Astrocyte of the hippocampus (primary cell): ENCODE results near the gene MCC.
"Not testable (repeated sequence)": the region's sequence is repeated elsewhere in the genome, so short reads cannot be mapped to it uniquely, and the experiment has no call there.

ENCODE experiments used
- DNase-seq: peaks from one replicate; pipeline ENCODE4 v3.0.0; 2011; ENCODE audit warnings: low read depth, low spot score

The MCC gene

DNA sequence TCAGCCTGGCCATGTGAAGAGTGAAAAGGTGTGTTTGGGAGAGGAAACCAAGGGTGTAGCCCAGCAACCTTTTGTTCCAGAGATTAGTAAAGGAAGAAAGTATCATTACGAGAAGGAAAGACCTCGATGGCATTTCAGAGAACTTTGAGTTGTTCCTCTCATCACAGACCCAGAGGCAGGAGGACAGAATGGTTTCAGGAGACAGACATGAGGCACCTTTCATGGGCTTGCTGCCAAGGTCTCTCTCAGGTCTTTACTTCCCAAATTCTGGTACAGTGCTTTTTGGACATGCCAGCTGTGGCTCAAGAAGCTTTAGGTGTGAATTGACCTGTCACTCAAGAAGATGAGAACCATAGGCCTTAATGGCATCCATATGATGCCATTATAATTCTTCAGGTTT lies 2.8 kb upstream of the MCC start:
- DNase-seq: no peak

DNA sequence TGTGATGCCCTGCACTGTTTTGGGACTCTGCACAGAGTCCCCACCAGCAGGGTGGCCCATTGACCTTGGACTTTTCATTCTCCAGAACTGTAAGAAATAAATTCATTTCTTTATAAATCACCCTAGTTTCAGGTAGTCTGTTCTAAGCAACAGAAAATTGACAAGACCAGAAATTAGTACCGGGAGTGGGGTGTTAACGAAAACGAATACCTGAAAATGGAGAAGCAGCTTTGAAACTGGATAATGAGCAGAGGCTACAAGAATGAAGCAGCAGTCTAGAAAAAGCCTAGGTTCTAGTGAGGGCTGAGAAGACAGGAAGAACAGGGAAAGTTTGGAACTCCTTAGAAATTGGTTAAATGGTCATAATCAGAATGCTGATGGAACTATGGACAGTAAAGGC lies 2.1 kb upstream of the MCC start:
- no peak for DNase-seq

DNA sequence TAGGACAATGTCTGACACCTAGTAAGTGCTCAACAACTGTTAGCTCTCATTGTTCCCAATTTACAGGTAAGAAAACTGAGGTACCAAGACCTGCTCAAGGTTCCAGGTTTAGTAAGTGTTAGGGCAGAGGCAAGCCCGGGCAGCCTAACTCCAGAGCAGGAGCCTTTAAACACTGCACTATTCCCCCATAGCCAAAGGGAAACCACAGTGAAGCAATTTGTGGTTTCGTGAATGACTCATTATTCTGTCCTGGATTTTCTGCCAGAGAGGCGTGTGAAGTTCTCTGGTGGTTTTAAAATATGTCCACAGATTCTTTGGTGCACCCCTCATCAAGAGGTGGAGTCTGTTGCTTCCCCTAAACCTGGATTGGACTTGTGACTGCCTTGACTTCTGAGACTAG lies 1.0 kb upstream of the MCC start:
- peak; percentile 98 for DNase-seq

DNA sequence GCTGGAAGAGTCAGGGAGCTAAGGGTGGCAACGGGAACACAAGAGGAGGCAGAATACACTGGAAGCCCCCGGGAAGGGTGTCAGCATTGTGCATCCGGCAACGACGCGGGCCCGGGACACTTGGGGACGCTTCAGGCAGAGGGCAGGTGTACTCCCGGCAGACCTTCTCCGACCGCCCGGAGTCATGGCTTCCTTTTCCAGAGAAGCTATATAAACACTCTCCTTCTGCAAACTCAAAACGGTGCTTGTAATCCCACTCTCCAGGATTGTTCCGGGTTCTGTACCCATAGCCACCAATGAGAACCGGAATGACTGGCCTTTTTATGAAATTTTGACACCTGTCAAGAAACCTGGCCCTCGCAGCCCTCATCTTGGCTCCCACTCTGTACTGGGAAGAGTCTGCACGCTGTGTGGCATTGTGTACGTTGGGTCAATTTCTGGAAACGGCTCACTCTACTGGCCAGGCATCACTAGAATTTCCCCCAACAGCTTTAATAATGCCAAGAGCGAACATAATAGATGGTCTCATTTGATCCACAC lies 462 bp upstream of the MCC start:
- DNase-seq: no peak

DNA sequence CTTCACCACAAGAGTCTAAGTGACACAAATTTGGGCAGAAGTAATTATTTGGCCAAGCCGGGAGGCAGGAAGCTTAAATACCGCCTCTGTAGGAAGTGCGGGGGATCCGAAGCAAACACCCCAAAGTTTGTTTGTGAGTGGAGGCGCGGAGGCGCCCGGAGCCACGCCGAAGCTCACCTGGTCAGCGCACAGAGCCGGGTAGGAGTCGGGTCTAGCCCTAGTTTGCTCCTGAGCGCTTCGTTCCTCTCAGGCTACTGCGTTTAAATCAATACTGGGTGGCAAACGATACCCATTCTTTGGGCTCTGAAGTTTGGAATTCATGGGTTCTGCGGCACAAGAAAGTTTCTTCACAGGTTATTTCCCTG lies 855 bp downstream of the MCC start:
- peak; percentile 61 for DNase-seq

DNA sequence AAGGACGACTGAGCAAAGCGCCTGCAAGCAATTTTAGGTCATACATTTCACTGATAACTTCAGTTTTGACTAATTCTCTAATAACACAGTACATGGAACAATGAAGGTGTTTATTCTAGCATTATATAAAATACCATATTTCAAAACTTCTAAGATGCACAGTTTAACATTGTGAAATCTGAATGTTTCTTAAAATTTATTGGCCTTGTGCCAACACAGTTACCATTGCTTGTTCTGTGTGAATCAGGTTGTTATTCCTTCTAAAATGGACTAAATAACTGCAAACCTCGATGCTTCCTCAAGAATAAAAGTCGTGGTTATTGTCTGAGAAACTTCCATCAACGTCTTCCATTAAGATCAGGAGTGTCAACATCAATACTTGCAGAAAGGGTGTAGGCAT lies 8.0 kb downstream of the MCC start:
- no peak for DNase-seq

DNA sequence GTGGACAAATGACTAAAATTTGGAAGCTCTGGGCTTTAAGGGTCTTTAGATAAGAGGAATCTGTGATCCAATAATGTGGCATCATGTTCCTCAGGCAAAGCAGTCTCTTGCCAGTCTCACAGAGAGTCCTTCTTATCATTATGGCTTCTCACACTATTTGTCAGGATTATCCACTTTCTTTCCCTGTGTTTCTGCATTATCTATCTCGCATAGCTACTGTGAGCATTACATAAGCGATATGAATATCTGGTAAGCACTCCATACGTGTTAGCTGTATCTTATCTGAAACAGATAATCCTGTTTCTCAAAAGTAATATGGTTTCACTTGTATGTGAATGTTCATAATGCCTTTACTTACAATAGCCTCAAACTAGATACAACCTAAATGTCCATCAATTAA lies 9.6 kb downstream of the MCC start:
- DNase-seq: no peak

DNA sequence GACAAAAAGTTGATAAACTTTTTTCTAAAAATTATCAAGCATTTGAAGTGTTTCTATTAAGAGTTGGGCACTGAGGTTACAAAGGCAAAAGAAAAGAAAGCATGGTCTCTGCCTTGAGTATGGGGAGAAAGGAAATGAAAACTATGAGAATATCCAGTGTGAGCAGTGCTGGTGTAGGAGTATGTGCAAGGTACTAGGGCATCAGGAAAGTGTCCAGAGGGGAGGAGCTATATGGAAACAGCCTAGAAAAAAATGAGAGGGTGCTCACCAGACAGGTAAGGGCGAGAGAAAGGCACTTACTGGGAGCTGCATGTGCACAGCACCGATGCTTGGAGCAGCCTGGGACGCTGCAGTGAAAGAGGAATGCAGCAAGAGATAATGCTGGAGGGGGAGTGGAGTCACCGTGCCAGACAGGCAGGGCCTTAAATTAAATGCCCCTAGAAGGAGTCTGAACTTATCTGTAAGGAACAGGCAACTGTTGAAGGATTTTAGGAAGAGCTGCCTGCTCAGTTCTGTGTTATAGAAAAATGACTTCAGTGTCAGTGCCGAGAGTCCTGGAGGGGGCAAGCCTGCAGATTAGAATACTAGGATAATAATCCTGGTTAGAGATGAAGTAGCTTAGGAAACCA lies 14.0 kb downstream of the MCC start:
- DNase-seq: no peak

DNA sequence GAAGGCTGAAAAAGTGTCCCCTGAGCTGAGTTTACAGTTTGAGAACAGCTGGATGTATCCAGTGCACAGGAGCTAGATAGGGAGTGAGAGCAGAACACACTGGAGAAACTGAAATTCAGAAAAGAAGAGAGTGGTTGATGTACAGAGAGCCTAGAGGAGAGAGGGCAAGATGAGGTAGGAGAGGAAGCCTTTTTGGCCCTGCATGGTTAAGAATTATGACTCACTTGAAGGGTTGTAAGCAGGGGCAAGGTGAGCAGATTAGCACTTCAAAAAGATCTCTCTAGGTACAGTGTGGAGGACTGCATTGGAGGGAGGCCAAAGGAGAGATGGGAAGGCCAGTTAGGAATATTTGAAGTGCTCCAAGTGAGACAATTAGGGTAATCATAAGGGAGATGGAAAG lies 25.2 kb downstream of the MCC start:
- no peak for DNase-seq

DNA sequence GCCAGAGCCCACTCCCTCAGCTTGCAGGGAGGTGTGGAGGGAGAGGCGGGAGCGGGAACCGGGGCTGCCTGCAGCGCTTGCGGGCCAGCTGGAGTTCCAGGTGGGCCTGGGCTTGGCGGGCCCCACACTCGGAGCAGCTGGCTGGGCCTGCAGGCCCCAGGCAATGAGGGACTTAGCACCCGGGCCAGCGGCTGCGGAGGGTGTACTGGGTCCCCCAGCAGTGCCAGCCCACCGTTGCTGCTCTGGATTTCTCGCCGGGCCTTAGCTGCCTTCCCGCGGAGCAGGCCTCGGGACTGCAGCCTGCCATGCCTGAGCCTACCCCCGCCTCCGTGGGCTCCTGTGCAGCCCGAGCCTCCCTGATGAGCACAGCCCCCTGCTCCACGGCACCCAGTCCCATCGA lies 31.1 kb downstream of the MCC start:
- DNase-seq: not testable (repeated sequence)

DNA sequence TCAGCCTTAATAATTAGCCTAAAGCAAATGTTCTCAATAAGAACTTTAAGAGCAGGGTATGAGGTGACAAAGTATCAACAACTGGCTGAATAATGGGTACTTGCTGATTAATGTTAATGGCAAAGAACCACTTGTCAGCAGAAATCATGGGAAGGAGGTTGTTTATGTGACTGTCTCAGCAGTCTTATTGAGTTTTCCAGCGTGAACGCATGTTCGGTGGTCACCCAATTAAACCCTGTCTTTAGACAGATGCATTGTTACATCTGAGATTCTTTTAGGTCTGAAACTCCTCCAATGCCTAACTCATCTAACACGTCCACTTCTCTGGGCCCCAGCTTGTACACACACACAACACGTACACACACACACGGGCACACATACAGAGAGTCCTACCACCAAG lies 35.3 kb downstream of the MCC start:
- no peak for DNase-seq

DNA sequence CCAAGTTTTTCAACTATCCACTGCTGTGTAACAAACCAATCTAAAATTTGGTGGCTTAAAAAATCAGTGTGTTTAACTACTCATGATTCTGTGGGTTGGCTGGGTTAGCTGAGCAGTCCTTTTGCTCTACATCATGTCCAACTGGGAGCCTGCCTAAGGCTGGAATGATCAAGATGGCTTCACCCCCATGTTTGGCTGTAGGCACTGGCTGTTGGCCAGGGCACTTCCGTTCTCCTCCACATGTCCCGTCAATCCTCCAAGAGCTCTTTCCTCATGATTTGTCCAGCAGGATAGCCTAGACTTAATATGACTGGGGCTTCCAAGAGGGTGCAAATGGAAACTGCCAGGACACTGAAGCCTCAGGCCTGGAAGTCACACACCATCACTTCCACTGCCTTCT lies 36.5 kb downstream of the MCC start:
- DNase-seq: no peak

DNA sequence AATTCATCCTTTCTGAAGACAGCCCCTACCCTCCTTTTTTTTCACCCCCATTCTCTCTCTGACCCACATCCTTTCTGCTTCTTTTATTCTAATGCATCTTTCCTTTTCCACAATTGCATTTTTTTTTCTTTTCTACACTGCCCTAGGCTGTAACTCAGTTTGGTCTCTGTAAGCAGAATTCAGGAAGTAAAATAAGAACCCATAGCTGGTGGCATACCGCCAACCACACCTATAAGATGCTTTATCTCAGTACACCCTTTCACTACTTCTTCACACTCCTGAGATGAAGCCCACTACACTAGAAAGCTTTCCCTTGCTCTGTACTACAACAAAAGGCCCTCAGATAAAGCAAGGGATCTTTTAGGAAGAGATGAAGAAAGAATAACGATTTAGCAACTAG lies 37.3 kb downstream of the MCC start:
- no peak for DNase-seq

DNA sequence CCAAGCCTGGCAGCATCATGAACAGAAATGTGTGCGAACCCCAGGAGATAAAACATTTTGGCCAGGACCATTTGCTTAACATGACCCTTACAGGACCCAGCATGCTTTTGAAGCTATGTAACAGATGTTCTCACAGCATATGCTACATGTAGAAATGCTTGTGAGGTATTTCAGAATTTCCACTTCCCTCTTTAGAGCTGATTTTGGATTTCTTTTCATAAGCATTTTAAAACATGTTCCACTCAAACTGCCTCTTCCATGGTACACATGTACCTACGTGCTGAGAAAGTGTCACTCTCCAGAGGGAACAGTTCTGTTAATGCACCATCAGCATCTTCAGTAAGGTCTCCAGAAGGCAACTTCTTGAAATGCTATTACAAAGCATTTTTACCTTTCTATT lies 37.8 kb downstream of the MCC start:
- DNase-seq: no peak

DNA sequence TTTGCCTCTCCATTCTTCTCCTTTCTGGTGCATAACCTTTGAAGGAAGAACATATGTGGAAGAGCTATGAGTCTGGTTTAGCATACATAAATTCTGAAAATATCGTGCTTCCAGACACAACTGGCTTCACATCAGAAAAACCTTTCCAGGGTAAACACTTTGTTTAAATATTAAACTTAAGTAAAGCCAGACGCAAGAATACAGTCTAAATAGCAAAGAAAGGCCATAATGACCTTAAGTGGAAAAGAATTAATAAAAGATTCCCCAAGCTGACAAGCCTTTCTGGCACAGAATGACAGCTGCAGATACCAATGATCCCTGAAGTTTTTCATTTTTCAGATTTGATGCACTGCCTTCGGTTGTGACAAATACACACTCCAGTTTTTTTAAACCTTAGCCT lies 40.0 kb downstream of the MCC start:
- DNase-seq: no peak

DNA sequence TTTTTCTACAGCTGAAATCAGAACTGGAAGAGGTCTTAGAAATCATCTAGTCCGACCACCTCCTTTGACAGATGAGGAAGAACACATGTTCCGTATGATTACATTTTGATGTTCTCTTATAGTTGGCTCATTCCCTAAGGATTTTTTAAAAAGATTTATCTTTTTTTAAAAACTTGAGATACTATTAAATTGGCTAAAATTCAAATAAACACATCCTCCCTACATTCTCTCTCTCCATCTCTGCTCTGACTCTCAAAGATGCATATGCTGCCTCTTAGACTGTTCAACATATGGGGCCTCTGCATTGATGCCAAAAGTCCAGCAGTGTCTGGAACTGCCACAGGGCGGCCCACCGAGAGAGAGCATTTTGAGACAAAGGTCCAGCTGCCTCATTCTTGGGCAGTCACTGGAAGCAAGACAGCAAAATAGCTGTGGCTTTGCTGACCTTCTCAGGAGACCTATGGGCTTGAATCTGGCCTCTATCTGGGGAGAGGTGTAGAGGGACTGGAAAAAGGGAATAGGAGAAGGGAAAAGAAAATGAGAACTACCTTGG lies 40.7 kb downstream of the MCC start:
- DNase-seq: no peak

DNA sequence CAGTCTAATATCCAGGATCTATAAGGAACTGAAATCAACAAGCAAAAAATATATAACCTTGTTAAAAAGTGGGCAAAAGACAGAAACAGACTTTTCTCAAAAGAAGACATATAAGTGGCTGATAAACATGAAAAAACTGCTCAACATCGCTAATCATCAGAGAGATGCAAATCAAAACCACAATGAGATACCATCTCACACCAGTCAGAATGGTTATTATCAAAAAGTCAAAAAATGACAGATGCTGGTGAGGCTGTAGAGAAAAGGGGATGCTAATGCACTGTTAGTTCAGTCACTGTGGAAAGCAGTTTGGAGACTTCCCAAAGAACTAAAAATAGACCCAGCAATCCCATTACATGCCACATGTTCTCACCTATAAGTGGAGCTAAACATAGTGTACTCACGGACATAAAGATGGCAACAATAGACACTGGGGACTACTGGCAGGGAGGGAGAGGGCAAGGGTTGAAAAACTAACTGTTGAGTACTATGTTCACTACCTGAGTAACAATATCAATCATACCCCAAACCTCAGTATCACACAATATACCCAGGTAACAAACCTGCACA lies 41.8 kb downstream of the MCC start:
- DNase-seq: no peak

DNA sequence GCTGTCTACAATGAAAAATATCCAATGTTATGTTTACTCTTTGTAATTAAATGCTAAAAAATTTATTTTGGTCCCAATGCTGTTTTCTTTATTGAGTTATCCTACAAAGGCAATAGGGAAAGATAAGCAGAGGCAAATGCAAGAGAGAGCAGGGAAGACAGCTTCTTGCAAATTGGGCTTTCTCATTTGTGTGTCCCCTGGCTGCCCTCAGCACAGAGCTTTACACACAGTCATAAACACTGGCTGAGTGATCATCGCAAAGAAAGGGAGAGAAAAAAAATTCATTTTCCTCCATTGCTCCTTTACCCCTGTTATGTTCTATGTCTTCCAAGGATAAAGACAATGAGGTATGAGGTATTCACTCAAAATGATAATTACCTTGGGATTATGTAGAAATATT lies 51.1 kb downstream of the MCC start:
- DNase-seq: no peak

DNA sequence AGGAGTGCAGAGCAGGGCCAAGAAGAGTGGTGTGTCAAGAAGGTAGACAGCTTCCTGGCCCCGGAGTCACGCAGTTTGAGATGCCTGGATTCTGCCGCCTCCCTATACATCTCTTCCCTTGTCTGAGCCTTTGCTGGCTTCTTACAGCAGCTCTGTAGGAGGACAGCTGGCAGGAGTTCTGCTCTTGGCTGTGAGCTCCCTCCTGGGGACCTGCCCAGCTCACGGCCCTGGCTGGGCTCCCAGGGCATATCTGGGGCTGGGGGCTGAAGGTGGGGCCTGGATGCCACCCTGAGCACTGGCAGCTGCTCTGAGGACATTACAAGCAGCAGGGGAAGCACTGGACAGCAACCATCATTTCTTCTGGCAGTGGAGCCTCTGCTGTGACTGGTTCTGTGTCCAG lies 52.7 kb downstream of the MCC start:
- DNase-seq: peak; percentile 25

DNA sequence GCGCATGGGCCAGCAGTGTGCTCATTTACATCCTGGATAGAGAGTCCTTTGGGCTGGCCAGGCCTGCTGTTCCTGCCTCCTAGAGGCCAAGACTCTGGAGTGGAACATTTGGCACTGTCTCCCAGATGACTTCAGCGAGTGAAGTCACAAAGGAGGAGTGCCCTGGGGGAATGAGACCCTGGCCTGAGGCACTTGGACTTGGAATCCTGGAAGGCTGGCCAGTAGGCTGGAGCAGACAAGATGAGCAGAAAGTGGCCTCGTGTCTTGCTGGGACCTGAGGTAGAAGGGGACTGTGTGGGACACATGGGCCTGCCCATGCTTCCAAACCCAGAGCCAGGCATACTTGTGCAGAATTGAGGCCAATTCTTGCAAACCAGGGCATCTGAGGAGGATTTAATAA lies 53.4 kb downstream of the MCC start, which contains the start of gene TSSK1B:
Gene TSSK1B, minus strand, starts transcription at position 101 of the 400 bp plus-strand sequence. CDS start 150 bp downstream, outside the sequence.
- no peak for DNase-seq

DNA sequence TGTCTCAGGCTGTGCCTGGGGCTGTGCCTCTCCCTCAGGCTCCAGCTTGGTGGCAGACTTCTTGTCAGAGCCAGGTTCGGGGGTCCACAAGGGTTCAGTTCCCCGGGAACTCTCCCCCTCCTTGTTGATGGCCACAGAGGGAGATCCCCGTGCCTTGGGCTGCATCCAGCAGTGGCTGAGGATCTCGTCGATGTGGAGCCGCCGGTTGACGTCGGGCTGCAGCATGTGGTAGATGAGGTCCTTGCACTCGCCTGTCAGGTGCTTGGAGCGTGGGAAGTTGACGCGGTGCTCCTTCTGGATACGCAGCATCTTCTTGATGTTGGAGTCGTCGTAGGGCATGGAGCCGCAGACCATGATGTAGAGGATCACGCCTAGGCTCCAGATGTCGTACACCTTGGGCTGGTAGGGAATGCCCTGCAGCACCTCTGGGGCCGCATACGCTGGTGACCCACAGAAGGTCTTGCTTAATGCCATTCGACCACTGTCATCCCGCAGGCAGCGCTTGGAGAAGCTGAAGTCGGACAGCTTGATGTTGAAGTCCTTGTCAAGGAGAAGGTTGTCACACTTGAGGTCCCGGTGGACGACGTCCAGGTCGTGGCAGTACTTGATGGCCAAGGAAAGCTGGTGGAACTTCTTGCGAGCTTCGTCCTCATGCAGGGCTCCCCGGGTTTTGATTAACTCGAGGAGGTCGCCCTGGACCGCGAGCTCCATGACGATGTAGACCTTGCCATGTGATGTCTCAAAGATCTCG lies 54.2 kb downstream of the MCC start:
- no peak for DNase-seq

DNA sequence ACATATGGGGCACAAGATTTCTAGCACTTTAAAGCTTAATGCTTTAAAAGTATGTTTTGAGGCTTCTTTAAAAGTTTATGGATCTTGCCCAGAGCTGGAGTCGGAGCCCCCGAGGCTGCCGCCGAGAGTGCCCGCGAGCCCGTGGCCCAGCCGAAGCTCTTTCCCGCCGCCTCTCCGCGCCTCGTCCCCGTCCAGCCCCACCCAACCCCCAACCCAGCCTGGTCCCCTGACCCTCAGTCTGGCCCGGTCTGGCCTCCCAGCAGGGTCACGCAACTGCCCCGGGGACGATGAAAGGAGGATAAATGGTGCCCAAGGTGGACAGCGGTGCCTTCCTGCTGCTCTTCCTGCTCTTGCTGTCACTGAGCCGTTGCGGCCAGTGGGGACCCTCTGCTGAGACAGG lies 55.2 kb downstream of the MCC start:
- no peak for DNase-seq
